GM10847 (cell line): ENCODE data around the gene KRTAP4-2.

Source experiments
- POLR2A ChIP-seq: IDR thresholded peaks from 2 replicates; pipeline ENCODE4 v1.6.1; 2011; ENCODE audit not compliant: insufficient read length; ENCODE audit errors: extremely low read depth

The KRTAP4-2 gene

GRCh38 chr17:41140360-41141131, 37.5 kb downstream of the KRTAP4-2 start, which contains the start of gene KRTAP4-6:
TSS of gene KRTAP4-6 (minus strand) at chr17:41140544. CDS start at chr17:41140487, 57 bp downstream.
- no peak for TF ChIP-seq POLR2A

GRCh38 chr17:41133880-41134735, 43.9 kb downstream of the KRTAP4-2 start:
- no peak for TF ChIP-seq POLR2A

- TF ChIP-seq POLR2A, result no peak
Observed at GRCh38 chr17:41131979-41132378, 46.0 kb downstream of the KRTAP4-2 start.
